K562 (cell line): ENCODE data around the gene PPM1N. TPM values are rescaled to one million over a fixed set of nuclear protein-coding genes. Genes with fewer than 3 reads are reported as not detected.

Experiments used
- ATF1 ChIP-seq, 2 experiments: fragments of 450-650 bp in 1 of 2; IDR thresholded peaks; 2 replicates each; pipeline ENCODE4 v1.6.1; 2016; ENCODE audit warnings: missing compliant biosample characterization in 1 of 2, missing genetic modification characterization in 1 of 2
- GABPB1 ChIP-seq: sonication (generic); formaldehyde crosslinking; IDR thresholded peaks from 2 replicates; pipeline ENCODE4 v1.8.0; 2022; ENCODE audit warnings: mild to moderate bottlenecking, missing genetic modification reagents
- JUN ChIP-seq, 2 experiments: sonication (generic) in 1 of 2; formaldehyde crosslinking in 1 of 2; IDR thresholded peaks; 2 replicates each; pipeline versions ENCODE4 v1.6.1 to v1.8.0; 2012 to 2022; ENCODE audit warnings: borderline replicate concordance in 2 of 2, mild to moderate bottlenecking in 2 of 2, improper control_type of control experiment in 1 of 2, low read depth in 1 of 2, low read length in 1 of 2, missing genetic modification reagents in 1 of 2
- MTA3 ChIP-seq: fragments of 450-650 bp; formaldehyde crosslinking; IDR thresholded peaks from 2 replicates; pipeline ENCODE4 v1.6.1; 2017; ENCODE audit warnings: mild to moderate bottlenecking, borderline replicate concordance
- POLR2AphosphoS2 ChIP-seq: IDR thresholded peaks from 2 replicates; pipeline ENCODE4 v1.6.1; 2012; ENCODE audit warnings: low read length, improper control_type of control experiment
- RB1 ChIP-seq: fragments of 450-650 bp; IDR thresholded peaks from 2 replicates; pipeline ENCODE4 v1.6.1; 2017; ENCODE audit warnings: low read depth, mild to moderate bottlenecking
- RFX1 ChIP-seq: fragments of 450-650 bp; IDR thresholded peaks from 2 replicates; pipeline ENCODE4 v1.6.1; 2016; ENCODE audit warnings: mild to moderate bottlenecking, moderate library complexity
- SP1 ChIP-seq: sonication (generic); formaldehyde crosslinking; IDR thresholded peaks from 2 replicates; pipeline ENCODE4 v1.8.1; 2022; ENCODE audit warnings: mild to moderate bottlenecking, missing genetic modification reagents
- YY1 ChIP-seq, 3 experiments: IDR thresholded peaks; 2 replicates each; pipeline ENCODE4 v1.6.1; 2011; ENCODE audit warnings: low read length in 2 of 3, mild to moderate bottlenecking in 2 of 3, moderate library complexity in 2 of 3, borderline replicate concordance in 1 of 3, control low read depth in 1 of 3, low read depth in 1 of 3; ENCODE audit not compliant: insufficient read depth in 3 of 3, insufficient replicate concordance in 2 of 3, control insufficient read depth in 1 of 3, insufficient read length in 1 of 3; ENCODE audit errors: extremely low read depth in 1 of 3
- ZNF408 ChIP-seq: fragments of 250-450 bp; sonication (Bioruptor Pico); IDR thresholded peaks from 2 replicates; pipeline ENCODE4 v1.4.0; 2020; ENCODE audit warnings: low read depth, mild to moderate bottlenecking, moderate library complexity
- polyA plus RNA-seq, 8 experiments: library from polyadenylated mRNA; depleted of rRNA in 4 of 8; stranded (reverse) in 5 of 8; unstranded in 3 of 8; fragments of >200 nt; fragmentation: Nextera tagmentation in 2 of 8; fragmentation: Illumina TruSeq in 1 of 8; extraction: Ambion mirVana in 2 of 8; extraction: Trizol in 1 of 8; gene quantifications; 2 replicates each; pipeline versions ENCODE4 v1.2.1 to v1.2.3, GENCODE V29; 2011 to 2014; ENCODE audit warnings: inconsistent platforms in 1 of 8, missing spikeins in 1 of 8
- total RNA-seq, 7 experiments: library from RNA; depleted of rRNA in 6 of 7; stranded (reverse); fragments of >200 nt in 6 of 7; fragmentation: Illumina TruSeq in 2 of 7; extraction: Trizol in 2 of 7; gene quantifications; 2 replicates each; pipeline versions ENCODE4 v1.2.1 to v1.2.3, GENCODE V29; 2011 to 2021; ENCODE audit warnings: low replicate concordance in 1 of 7
- TF ChIP-seq, protein P1 (sequence below): fragments of 450-650 bp; formaldehyde crosslinking; IDR thresholded peaks from 2 replicates; pipeline ENCODE4 v1.4.0; 2020; ENCODE audit warnings: mild to moderate bottlenecking, moderate library complexity
- TF ChIP-seq, protein P2 (sequence below), 2 experiments: fragments of 250-450 bp in 1 of 2; fragments of 450-650 bp in 1 of 2; sonication (Bioruptor Pico) in 1 of 2; IDR thresholded peaks; 2 replicates each; pipeline versions ENCODE4 v1.6.1 to v1.8.0; 2016 to 2021; ENCODE audit warnings: mild to moderate bottlenecking in 2 of 2, moderate library complexity in 2 of 2, missing compliant biosample characterization in 1 of 2, missing genetic modification characterization in 1 of 2
- TF ChIP-seq, protein P3 (sequence below): sonication (generic); formaldehyde crosslinking; IDR thresholded peaks from 2 replicates; pipeline ENCODE4 v1.8.1; 2023; ENCODE audit warnings: mild to moderate bottlenecking, missing genetic modification reagents, moderate library complexity
- TF ChIP-seq, protein P4 (sequence below): sonication (generic); formaldehyde crosslinking; IDR thresholded peaks from 2 replicates; pipeline ENCODE4 v1.8.0; 2023; ENCODE audit warnings: mild to moderate bottlenecking, missing genetic modification reagents

PPM1N gene
- total and polyA plus RNA-seq, 9 of the 15 experiments (the other 6 are each of a cell fraction or from before 2014, with no cell fraction given): 4.5 to 15.6 (median 8.7) TPM

DNA sequence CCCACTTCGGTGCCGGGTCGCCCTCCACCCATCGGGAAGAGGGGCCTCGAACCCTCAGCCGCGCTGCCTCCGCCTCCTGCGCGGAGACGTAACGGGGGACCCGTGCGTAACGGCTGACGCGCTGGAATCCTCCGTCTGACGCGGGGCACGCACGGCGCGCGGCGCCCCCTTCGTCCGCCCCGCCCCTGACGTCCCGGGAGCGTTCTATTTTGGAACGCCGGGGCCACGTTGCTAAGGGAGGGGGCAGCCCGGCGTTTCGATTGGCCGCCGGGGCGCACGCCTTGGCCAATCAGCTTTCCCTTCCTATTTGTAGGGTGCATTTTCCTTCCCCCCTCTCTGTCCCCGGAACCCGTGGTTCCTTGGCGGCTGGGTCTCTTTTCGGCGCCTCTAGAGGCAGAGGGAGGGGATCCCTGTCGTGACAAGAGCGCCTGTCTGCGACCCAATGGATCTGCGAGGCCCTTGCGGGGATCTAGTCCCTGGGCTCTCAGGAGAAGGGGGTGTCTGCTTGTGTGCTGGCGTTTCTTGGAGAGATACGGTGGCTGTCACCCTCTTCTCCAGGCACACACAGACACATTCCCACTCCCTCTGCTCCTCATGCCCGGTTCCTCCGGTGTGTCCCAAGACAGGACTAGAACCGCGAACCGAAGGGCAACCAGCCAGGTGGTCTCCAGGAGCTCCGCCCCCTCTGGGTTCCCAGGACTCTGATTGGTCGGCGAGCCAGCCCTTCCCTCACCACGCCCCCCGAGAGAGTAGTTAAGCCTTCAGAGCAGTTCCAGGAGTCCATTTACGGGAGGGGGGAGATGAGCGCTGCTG, 28.9 kb upstream of the PPM1N start (continued):
- TF ChIP-seq ATF1 (CRISPR knock-in tag; IDR thresholded peaks at IDR 0.05) (0 out of 2 replicates have a peak, but pooled peaks have one; percentile 41), ATF1 (tag; IDR thresholded peaks at IDR 0.05) (peak; percentile 97), JUN (IDR thresholded peaks at IDR 0.05; ENCODE audit: borderline replicate concordance, low read depth, low read length) (peak; percentile 45; the same call in 1 of the 2 replicates), JUN (CRISPR knock-in tag; IDR thresholded peaks at IDR 0.05; ENCODE audit: borderline replicate concordance) (no peak), YY1 (IDR thresholded peaks at IDR 0.05; ENCODE audit: borderline replicate concordance in 1 of 3, control insufficient read depth in 1 of 3, extremely low read depth in 1 of 3, insufficient read depth in 3 of 3, insufficient read length in 1 of 3, insufficient replicate concordance in 2 of 3, low read depth in 1 of 3, low read length in 2 of 3) (peak in 1 of 3 experiments; percentile 46), SP1 (CRISPR knock-in tag) (peak; percentile 93), RB1 (peak; percentile 36; the same call in 1 of the 2 replicates), RFX1 (peak; percentile 89), ZNF408 (CRISPR knock-in tag) (no peak), MTA3 (peak; percentile 48; the same call in 1 of the 2 replicates), GABPB1 (CRISPR knock-in tag) (0 out of 2 replicates have a peak, but pooled peaks have one; percentile 11), POLR2AphosphoS2 (no peak)
- TF ChIP-seq, protein P1, sequence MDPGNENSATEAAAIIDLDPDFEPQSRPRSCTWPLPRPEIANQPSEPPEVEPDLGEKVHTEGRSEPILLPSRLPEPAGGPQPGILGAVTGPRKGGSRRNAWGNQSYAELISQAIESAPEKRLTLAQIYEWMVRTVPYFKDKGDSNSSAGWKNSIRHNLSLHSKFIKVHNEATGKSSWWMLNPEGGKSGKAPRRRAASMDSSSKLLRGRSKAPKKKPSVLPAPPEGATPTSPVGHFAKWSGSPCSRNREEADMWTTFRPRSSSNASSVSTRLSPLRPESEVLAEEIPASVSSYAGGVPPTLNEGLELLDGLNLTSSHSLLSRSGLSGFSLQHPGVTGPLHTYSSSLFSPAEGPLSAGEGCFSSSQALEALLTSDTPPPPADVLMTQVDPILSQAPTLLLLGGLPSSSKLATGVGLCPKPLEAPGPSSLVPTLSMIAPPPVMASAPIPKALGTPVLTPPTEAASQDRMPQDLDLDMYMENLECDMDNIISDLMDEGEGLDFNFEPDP (CRISPR knock-in tag): 0 out of 2 replicates have a peak, but pooled peaks have one; percentile 33
- TF ChIP-seq, protein P2, sequence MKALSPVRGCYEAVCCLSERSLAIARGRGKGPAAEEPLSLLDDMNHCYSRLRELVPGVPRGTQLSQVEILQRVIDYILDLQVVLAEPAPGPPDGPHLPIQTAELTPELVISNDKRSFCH (CRISPR knock-in tag; IDR thresholded peaks at IDR 0.05): no peak
- TF ChIP-seq, protein P2 (tag; IDR thresholded peaks at IDR 0.05): peak; percentile 48; the same call in 1 of the 2 replicates
- TF ChIP-seq, protein P3, sequence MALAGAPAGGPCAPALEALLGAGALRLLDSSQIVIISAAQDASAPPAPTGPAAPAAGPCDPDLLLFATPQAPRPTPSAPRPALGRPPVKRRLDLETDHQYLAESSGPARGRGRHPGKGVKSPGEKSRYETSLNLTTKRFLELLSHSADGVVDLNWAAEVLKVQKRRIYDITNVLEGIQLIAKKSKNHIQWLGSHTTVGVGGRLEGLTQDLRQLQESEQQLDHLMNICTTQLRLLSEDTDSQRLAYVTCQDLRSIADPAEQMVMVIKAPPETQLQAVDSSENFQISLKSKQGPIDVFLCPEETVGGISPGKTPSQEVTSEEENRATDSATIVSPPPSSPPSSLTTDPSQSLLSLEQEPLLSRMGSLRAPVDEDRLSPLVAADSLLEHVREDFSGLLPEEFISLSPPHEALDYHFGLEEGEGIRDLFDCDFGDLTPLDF: peak; percentile 35; the same call in 1 of the 2 replicates
- TF ChIP-seq, protein P4, sequence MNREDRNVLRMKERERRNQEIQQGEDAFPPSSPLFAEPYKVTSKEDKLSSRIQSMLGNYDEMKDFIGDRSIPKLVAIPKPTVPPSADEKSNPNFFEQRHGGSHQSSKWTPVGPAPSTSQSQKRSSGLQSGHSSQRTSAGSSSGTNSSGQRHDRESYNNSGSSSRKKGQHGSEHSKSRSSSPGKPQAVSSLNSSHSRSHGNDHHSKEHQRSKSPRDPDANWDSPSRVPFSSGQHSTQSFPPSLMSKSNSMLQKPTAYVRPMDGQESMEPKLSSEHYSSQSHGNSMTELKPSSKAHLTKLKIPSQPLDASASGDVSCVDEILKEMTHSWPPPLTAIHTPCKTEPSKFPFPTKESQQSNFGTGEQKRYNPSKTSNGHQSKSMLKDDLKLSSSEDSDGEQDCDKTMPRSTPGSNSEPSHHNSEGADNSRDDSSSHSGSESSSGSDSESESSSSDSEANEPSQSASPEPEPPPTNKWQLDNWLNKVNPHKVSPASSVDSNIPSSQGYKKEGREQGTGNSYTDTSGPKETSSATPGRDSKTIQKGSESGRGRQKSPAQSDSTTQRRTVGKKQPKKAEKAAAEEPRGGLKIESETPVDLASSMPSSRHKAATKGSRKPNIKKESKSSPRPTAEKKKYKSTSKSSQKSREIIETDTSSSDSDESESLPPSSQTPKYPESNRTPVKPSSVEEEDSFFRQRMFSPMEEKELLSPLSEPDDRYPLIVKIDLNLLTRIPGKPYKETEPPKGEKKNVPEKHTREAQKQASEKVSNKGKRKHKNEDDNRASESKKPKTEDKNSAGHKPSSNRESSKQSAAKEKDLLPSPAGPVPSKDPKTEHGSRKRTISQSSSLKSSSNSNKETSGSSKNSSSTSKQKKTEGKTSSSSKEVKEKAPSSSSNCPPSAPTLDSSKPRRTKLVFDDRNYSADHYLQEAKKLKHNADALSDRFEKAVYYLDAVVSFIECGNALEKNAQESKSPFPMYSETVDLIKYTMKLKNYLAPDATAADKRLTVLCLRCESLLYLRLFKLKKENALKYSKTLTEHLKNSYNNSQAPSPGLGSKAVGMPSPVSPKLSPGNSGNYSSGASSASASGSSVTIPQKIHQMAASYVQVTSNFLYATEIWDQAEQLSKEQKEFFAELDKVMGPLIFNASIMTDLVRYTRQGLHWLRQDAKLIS: peak; percentile 83
